ACHN (cell line): Measurements from ENCODE around the gene DGCR8.

Source experiments
- DNase-seq: peaks from one replicate; pipeline ENCODE4 v3.0.0-alpha.2; 2015
- in situ Hi-C: cut with HindIII; loops from 2 replicates; pipeline ENCODE4 v1.10.0; 2017; ENCODE audit warnings: low sequenced_read_pairs, low pct_ligation_motif_present, low pct_unique_long_range_greater_than_20kb

The DGCR8 gene

DNA sequence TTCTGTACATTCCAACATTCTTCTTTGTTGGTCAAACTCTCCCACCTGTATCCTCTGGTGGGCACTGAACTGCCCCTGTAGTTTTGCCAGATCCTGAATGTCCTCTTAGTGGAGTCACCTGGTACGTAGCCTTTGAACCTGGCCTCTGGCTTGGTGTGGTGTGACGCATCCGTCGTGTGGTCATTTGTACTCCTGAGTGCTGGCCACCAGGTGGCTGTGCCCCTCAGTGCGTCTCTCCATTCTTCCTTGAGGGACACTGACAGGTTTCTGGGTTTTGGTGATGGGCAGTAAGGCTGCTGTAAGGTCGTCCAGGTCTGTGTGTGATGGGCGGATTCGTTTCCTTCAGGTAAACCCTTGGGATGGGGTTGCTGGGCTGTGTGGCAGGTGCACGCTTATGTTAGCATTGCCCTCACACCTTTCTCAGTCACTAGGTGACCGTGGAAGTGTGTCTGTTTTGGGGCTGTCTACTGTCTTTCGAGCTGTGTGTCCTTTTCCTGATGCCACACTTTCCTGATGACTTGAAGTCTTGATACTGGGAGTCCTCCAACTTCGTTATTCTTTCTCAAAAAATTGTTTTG, 22.3 kb downstream of the DGCR8 start:
- no peak for DNase-seq
- in situ Hi-C loops: no loop called here

DNA sequence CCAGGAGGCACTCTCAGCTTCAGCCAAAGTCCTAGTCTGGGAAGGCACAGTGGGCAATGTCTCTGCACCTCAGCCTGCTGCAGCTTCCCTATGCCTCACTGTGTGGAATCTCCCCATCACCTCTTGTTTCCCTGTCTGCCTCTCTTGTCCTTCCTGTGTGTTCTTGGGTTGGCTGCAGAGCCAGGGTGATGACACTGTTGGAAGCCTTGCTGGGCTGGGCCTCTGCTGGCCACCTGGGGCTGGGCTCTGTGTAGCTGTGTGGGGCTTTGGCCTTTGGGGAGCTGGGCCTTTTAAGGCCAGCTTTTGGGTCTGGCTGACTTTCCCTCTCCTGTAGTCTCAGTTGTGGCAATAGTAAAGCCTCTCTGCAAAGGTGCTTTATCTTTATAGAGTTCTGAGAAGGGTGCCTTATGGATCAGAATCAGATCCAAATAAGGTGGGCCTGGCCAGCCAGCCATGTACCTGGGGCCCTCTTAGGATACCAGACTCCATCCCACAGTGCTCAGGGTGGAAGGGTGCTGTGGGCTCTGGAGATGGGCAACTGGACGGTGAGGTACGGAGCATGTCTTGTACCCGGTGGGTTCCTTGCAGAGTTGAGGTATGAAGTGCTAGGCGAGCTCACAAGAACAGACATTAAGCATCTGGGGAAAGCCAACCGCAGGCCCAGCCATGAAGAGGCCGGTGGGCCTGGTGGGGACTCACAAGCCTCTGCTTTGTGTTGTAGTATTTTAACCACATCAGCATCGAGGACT, 25.6 kb downstream of the DGCR8 start:
- no peak for DNase-seq
- in situ Hi-C loops: no loop called here

DNA sequence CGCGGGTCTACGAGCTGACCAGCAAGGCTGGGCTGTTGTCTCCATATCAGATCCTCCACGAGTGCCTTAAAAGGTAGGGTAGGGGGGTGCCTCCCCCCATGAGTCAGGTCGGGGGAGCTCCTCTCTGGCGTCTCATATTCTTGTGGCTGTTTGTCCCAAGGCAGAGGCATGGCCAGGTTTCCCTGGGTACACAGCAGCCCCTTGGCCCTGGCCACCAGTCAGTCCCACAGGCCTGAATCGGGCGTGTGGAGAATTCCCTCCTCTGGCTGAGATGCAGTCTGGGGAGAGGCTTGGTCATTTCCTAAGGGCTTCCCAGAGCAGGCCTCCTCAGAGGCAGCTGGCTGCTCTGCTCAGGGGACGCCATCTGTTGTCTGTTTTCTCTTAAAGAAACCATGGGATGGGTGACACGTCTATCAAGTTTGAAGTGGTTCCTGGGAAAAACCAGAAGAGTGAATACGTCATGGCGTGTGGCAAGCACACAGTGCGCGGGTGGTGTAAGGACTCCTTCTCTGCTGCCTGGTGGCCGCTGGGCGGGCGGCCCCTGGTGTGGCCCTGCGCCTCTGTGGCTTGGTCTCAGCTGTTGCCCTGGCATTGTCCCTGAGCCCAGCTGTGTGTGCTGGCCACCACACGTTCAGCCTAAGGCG, 26.3 kb downstream of the DGCR8 start:
- in situ Hi-C loops: no loop called here
- no peak for DNase-seq

DNA sequence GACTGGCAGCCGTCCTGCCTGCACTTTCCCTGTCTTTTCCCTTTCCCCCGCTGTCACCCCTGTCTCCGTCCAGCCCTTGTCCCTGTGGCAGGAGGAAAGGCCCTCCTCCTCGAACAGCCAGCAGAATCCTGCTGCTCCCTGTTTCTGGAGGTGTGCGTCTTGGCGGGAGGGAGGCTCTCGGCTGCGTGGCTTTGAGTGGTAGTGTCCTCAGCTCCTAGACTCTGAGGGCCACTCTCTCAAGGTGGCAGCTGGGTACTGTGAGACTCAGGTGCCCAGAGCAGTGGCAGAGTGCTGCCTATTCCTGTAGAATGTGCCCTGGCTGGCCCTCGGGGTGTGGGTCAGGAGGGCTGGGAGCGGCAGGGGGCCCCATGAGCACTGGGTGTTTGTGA, 26.8 kb downstream of the DGCR8 start:
- in situ Hi-C loops: no loop called here
- no peak for DNase-seq

DNA sequence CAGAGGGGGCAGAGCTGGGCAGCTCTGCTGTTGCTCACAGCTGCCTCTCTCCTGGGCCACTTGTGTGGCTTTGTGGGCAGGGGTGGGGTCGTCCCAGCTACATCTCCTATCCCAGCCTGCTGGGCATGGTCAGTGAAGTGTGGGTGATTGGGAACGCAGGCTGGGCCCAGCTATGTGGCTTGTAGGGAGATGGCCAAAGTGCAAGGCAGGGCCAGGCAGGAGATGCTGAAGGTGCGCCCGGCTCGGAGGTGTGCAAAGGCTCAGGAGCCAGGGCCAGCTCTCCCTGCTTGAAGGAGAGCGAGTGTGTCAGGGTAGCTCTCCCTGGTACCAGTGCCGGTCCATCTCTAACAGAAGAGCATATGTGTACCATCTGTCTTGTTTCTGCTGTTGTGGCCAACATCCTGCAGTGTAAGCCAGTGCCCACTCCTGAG, 27.4 kb downstream of the DGCR8 start:
- in situ Hi-C loops: no loop called here
- DNase-seq: no peak

DNA sequence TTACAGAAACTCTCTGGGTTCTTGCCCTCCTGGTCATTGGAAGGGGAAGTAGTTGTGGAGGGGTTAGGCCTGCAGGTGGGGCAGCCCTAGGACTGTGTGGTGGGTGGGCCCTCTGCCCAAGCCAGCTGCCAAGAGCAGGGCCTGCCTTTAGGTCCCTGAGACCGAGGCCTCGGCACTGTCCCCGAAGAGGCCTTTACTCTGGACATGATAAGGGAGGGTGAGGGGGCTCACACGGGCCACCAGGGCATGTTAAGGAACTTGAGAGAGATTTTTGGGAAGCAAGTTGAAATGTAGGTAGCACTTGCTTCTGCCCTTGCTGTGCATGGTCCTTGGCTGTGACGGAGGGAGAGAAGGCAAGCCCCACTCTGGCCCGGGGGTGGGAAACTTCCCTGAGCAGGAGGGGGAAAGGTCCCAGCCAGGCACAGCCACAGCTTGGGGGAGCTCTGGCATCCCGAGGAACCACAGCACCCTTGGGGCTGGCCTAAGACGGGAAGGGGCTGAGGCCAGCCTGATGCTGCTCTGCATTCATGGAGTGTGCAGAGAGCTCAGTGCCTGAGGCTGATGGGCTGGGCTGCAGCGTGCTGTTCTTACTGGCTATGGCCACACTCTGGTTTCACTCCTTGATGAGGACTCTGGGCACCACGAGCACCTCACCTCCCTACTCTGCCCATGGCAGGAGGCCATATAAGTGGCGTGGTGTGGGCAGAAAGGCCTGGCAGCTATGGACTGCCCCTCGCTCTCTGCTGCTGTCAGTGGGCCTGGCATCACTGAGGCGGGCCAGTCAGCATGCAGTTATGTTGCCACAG, 28.1 kb downstream of the DGCR8 start:
- DNase-seq: no peak
- in situ Hi-C loops: no loop called here

DNA sequence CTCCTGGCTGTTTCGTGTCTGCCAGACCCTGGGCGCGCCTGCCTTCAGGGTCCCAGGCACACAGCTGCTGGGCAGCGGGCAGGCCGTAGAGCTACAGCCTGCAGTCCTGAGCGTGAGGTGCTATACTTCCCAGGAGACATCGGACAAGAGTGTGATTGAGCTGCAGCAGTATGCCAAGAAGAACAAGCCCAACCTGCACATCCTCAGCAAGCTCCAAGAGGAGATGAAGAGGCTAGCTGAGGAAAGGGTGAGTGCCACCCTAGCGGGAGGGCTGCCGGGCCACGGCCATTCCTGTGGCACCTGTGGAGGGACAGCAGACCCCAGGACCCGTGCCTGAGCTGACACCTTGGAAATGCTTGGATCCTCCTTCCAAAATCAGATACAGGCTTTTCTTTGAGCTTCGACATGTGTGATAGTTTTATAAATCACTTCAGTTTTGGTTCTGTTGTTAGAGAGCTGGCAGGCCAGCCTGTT, 28.8 kb downstream of the DGCR8 start:
- in situ Hi-C loops: no loop called here

DNA sequence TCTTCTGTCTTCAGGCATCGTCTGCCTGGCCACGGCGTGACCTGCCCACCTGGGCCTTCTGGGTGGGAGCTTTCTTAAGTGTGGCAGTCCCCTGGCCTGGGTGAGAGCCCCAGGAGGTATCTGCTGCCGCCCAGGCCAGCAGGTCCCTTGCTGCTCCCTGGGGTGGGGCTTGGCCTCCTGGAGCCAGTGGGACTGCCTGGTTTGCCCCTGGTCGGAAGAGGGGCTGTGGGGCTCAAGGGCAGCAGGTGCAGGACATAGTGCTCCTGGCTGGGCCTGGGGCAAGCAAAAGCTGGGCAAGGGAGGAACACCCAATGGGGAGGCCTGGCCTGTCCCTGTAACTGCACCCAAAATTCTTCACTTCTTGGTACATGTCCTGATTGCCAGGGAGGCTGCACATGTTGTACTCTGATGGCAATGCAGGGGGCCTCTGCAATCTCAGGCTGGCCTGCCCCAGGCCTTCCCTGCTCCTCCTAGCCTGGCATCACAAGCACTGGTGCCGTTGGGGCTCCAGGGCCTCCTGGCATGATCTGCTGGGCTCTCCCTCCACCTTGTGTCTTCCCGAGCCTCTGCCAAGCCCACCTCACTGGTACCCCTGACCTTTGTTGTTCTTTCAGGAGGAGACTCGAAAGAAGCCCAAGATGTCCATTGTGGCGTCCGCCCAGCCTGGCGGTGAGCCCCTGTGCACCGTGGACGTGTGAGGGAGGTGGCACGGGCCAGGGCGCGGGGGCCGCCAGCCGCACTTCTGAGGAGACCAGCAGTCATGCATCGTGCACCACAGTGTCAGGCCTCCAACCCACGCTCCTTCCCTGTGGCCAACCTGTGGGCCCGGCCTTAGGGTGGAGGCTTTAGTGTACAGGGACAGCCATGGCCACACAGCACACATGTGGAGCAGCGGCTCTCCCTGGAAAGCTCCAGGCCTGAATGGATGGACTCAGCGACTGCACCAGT, 29.6 kb downstream of the DGCR8 start:
- no peak for DNase-seq
- in situ Hi-C loops: no loop called here

More for the DNA sequence above, 28.8 kb downstream of the DGCR8 start:
- no peak for DNase-seq

DNA sequence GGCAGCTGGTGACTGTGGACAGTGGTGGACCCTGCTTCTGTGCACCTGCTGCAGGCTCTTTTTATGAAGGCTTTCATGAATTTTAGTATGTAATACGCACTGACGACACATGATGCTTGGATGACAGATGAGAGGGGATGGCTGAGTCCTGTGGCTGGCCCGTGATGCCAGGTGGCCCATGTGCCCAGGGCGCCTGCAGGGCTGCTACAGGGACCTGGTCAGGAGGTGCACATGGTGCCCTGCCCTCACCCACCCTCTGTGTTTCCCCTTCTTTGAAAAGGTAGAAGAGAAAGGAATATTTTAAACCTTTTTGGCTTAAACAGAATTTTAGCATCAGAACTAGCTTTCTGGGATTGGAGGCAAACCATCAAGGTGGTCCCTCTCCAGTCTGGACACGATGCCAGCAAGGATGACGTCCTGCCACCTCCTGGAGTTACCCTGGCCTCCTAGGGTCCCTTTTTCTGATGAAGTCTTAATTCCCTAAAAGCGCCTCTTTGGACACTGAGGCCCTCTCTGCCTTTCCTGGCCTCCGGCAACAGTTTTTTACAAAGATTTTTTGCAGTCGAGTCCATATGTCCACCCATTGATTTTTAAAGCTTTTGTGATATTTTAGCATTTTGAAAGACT, 30.4 kb downstream of the DGCR8 start:
- in situ Hi-C loops: no loop called here
- no peak for DNase-seq

DNA sequence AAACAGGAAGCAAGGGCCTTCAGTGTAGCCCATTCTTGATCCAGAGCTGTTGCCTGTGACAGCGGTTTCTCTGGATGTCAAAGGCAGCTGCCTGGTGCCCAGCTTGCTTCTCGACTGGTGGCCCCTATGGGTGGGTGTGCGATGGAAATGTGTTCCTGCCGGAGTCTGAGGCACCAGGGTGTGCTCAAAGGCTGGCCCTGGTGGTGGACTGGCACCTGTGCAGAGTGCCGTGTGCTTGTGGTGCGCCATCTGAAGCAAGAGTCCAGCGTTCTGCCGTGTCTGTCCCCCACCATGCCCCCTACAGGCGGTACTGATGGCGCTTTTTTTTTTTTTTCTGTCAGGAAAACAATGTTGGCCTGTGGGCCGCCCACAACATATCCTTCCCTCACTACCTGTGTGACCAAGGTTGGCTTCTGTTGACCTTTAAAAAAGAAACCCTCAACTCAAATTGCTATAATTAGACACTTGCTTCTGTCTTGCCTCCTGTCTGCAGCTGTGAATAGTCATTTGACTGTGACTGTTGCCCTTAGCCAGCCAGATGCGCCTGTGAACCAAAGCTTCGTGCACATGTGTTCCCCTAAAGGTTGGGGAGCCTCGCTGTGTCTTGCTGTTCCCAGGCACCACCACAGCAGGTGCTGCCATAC, 31.1 kb downstream of the DGCR8 start:
- peak; percentile 40 for DNase-seq
- in situ Hi-C loops: no loop called here

DNA sequence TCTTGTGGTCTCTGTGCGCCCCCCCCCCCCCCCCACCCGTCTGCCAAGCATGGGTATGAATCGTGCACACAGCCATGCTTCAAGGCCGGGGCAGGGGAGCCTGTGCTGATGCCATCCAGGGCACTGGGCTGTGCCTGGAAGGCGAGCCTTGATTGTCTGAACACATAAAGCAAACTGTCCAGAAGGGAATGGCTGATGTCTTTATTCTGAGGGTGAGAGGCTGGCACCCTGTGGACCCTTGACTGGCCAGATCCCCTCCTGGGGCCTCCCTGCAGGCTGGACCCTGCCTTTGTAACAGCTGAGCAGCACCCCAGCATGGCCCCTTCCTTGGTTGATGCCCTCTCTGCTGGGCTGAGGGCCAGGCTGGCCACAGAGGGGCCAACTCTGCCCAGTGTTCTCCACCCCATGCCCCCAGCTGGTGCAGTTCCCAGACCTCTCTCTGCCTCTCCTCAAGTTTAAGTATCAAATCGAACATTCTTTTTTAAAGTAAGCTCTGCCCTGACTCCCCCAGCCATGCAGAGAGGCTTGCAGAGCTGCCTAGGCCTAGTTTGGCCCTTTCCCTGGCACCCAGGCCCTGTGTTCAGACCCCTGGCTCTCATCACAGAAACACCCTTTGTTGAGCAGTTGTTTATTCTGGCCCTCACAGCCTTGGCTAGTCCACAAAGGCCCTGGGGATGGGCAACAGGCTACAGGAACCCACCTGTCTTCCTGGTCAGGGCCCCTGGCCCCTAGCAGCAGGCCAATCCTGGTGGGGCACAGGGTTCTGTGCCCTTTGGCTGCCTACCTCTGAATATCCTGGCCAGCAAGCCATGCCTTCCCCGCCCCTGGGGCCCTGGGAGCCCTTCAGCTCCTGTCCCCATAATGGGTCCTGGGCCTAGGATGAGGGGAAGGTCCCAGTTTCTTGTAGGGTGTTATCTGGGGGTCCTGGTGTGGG, 31.9 kb downstream of the DGCR8 start:
- in situ Hi-C loops: no loop called here
- DNase-seq: no peak

DNA sequence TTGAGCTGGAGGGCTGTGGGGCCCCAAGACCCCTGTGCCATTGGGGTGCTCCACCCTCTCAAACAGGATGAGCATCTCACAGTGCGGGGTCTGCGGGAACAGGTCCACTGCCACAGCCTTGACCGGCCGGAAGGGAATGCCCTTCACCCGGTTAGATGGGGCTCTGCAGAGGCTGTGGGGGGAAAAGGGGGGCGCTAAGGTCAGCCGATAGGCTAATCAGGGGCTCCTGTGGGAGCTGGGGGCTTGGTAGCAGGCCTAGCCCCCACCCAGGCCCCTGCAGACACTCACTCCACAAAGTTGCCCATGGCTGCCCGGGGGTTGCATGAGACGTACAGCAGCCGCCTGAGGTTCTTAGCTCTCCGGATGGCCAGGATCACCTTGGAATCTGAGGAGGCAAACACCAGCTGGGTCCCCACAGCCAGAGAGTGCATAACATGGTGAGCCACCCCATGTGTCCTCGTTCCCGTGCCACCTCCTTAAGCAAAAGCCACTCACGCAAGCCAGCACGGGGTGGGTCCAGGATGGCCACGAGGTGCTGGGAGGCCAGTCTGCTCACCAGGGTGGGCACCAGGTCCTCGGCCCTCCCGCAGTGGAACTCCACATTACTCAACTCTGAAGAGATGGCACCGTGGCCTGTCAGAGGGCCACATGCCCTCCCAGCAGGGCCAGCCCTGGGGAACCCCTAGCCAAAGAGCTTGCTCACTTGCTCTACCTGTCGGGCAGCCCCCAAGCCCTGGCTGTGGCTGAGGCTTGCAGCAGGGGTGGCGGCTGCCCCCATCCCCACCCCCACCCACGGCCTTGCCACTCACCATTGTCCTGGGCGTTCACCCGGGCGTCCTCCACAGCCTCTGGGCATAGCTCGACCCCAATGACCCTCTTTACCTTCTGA, 32.8 kb downstream of the DGCR8 start:
- DNase-seq: no peak

DNA sequence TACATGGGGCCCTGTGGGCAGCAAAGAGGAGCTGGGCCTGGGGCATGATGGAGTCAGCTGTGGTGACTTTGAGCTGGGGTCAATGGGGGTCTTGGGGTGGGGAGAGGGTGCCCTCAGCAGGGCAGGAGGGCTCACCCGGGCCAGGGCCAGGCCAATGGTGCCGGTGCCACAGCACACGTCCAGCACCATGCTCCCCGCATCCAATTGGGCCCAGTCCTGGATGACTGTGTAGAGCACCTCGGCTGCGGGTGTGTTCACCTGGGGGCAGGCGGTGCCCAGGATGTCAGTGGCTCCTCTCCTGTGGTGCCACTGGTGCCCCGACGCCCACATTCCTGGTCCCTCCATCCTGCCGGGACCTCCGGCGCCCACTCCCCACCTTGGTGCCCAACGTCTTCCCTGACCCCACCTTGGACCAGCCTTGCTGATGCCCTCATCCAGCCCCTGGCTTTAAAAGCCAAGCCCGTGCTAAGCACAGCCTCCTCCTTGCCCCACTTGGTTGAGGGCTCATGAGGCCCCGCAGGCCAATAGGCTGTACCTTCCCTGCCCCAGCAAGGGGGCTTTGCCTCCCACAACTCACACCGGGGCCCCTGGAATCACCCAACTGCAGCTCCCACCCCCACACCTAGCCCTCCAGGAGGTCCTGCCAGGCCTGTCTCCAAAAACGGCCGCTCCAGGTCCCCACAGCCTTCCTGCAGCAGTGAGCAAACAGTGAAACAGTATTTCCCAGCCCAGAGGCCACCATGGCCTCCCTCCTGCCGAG, 33.7 kb downstream of the DGCR8 start:
- DNase-seq: no peak
- in situ Hi-C loops: no loop called here

More for the DNA sequence above, 32.8 kb downstream of the DGCR8 start:
- in situ Hi-C loops: no loop called here

DNA sequence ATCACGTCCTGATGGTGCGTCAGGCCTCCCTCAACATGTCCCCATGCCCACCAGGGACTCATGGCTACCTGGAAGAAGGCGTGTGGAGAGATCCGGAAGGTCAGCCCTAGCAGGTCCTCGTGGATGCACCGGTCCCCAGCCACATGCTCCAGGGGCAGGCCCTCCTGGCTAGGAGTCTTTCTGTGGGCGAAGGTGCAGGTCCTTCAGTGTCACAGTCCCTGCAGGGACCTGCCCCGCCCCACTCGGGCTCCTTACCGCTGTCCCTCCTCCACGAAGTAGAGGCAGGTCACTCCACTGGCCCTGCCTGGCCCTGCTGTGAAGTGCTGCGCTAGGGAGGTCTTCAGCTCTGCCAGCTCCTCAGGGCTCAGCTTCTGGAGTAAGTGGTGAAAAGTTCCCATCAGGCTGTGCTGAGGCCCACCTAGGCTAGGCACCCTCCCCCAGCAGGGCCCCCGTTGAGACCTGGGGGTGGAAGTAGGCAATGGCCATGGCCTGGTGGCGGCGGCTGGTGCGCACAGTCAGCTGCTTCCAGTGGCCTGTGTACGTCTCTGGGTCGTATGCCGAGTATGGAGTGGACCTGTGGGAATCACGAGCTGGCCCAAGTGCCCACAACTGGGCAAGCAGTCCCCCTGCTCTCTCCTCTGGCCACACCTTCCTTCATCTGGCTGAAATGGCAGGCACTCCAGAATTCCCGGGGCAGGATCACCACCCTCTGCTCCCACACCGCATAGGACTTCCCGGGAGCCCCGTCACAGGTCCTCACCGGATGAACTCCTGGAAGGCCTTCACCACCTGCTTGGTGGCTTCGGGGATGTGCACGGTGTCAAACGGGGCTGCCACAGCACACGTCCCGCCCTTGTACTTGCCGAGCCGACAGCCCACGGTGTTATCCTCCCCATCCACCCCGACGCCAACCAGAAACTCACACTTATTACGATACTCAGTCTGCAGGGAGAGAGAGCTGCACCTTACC, 34.8 kb downstream of the DGCR8 start:
- no peak for DNase-seq
- in situ Hi-C loops: no loop called here
